OCI-LY3 (cell line): Measurements from ENCODE around the gene SLC5A6.
A peak's percentile ranks its signal among the peaks of the same experiment; 100 is the strongest.

Experiments
- H2AFZ ChIP-seq: fragments of 200-600, 300-600 bp; shearing (Covaris generic); 2 replicates; pipeline ENCODE4 v1.6.0; 2014; ENCODE audit warnings: antibody characterized with exemption, low read depth, low read length
- H3K27ac ChIP-seq: fragments of 200-600, 300-600 bp; sonication (generic); 2 replicates; pipeline ENCODE4 v1.5.1; 2014; ENCODE audit warnings: mild to moderate bottlenecking, low read length, moderate library complexity, mixed read lengths
- H3K27me3 ChIP-seq: fragments of 200-600, 300-600 bp; sonication (generic); 2 replicates; pipeline ENCODE4 v1.6.1; 2014; ENCODE audit warnings: low read depth, low read length, mixed read lengths
- H3K36me3 ChIP-seq: fragments of 200-600, 300-600 bp; sonication (generic); replicated peaks from 2 replicates; pipeline ENCODE3; 2014; ENCODE audit warnings: low read depth, low read length, mixed read lengths
- H3K4me1 ChIP-seq: fragments of 300-600, 200-600 bp; sonication (generic); 2 replicates; pipeline ENCODE4 v1.6.1; 2014; ENCODE audit warnings: low read length, mixed read lengths
- H3K4me2 ChIP-seq: fragments of 200-600, 300-600 bp; sonication (generic); 2 replicates; pipeline ENCODE4 v1.6.1; 2014; ENCODE audit warnings: low read length, mixed read lengths
- H3K4me3 ChIP-seq: fragments of 300-600, 200-600 bp; sonication (generic); 2 replicates; pipeline ENCODE4 v1.5.1; 2014; ENCODE audit warnings: antibody characterized with exemption, mild to moderate bottlenecking, low read length, moderate library complexity
- H3K79me2 ChIP-seq: fragments of 300-600, 200-600 bp; shearing (Covaris generic); 2 replicates; pipeline ENCODE4 v1.6.1; 2014; ENCODE audit warnings: mild to moderate bottlenecking, low read length, mixed read lengths
- H3K9ac ChIP-seq: fragments of 300-600, 200-600 bp; shearing (Covaris generic); 2 replicates; pipeline ENCODE4 v1.6.0; 2014; ENCODE audit warnings: mild to moderate bottlenecking, low read length, moderate library complexity
- H3K9me3 ChIP-seq: fragments of 200-600, 300-600 bp; shearing (Covaris generic); 2 replicates; pipeline ENCODE4 v1.6.1; 2014; ENCODE audit warnings: low read length, mixed read lengths; ENCODE audit not compliant: insufficient read depth
- H4K20me1 ChIP-seq: fragments of 200-600, 300-600 bp; sonication (generic); 2 replicates; pipeline ENCODE4 v1.6.1; 2016; ENCODE audit warnings: low read length, mixed read lengths; ENCODE audit not compliant: insufficient read depth
- CTCF ChIP-seq: fragments of 200-600, 300-600 bp; sonication (generic); IDR thresholded peaks from 2 replicates; pipeline ENCODE4 v1.5.1; 2014; ENCODE audit warnings: antibody characterized with exemption, low read length, low read depth
- EZH2phosphoT487 ChIP-seq: fragments of 200-600 bp; shearing (Covaris generic); IDR thresholded peaks from 2 replicates; pipeline ENCODE4 v1.6.1; 2018; ENCODE audit warnings: antibody characterized with exemption, mixed run types, low read depth

SLC5A6 gene

GRCh38 chr2:27216416-27217137 is 4.5 kb upstream of the SLC5A6 start:
- Histone ChIP-seq H3K4me2 (peak overlapping the region; percentile 90), H3K79me2 (peaks cover 49% of the 10 kb centered on the region), H3K36me3 (peaks cover 30% of the 10 kb centered on the region), H3K4me3 (peak overlapping the region; percentile 84), H3K4me1 (peaks cover 24% of the 10 kb centered on the region), H2AFZ (0 out of 2 replicates have a peak overlapping the region, but pooled peaks have one; percentile 24), H3K9ac (peak overlapping the region; percentile 47; the same call in 1 of the 2 replicates), H4K20me1 (no peaks in the 10 kb centered on the region), H3K27ac (0 out of 2 replicates have a peak overlapping the region, but pooled peaks have one; percentile 10), H3K9me3 (no peaks in the 10 kb centered on the region), H3K27me3 (no peaks in the 10 kb centered on the region)
- TF ChIP-seq EZH2phosphoT487 (no peak), CTCF (no peak)

GRCh38 chr2:27214941-27215340 is 2.9 kb upstream of the SLC5A6 start:
- TF ChIP-seq EZH2phosphoT487 (no peak), CTCF (no peak)
- peaks cover 47% of the 10 kb centered on the region for H3K79me2 ChIP-seq

GRCh38 chr2:27212626-27213471 is 781 bp upstream of the SLC5A6 start:
- Histone ChIP-seq H3K27ac (peak overlapping the region; percentile 76), H3K36me3 (peaks cover 15% of the 10 kb centered on the region), H3K9me3 (no peaks in the 10 kb centered on the region), H3K4me1 (peaks cover 17% of the 10 kb centered on the region), H3K79me2 (peaks cover 27% of the 10 kb centered on the region), H3K4me3 (peak overlapping the region; percentile 88), H3K27me3 (no peaks in the 10 kb centered on the region), H2AFZ (peak overlapping the region; percentile 35), H4K20me1 (no peaks in the 10 kb centered on the region), H3K4me2 (peak overlapping the region; percentile 92), H3K9ac (peak overlapping the region; percentile 83)
- TF ChIP-seq CTCF (no peak), EZH2phosphoT487 (no peak)

More at GRCh38 chr2:27214941-27215340, 2.9 kb upstream of the SLC5A6 start:
- Histone ChIP-seq H3K27ac (no peak overlapping the region), H2AFZ (no peak overlapping the region), H3K27me3 (no peaks in the 10 kb centered on the region), H3K4me2 (no peak overlapping the region), H3K36me3 (peaks cover 19% of the 10 kb centered on the region), H3K4me3 (no peak overlapping the region), H3K9me3 (no peaks in the 10 kb centered on the region), H3K9ac (no peak overlapping the region), H4K20me1 (no peaks in the 10 kb centered on the region), H3K4me1 (peaks cover 28% of the 10 kb centered on the region)
